Osteoblast (primary cell): ENCODE measurements around the gene VPS37C. TPM values are rescaled to one million over a fixed set of nuclear protein-coding genes. Genes with fewer than 3 reads are reported as not detected.

Experiments
- DNase-seq: peaks from one replicate; pipeline ENCODE4 v3.0.0; 2011; ENCODE audit warnings: low spot score, mixed read lengths; ENCODE audit not compliant: insufficient read length; ENCODE audit errors: missing footprints
- H2AFZ ChIP-seq: 2 replicates; pipeline ENCODE4 v1.6.0; 2011; ENCODE audit warnings: mild to moderate bottlenecking, low read length
- H3K27ac ChIP-seq: 2 replicates; pipeline ENCODE4 v1.5.1; 2011; ENCODE audit warnings: mild to moderate bottlenecking, low read depth, low read length, moderate library complexity
- H3K27me3 ChIP-seq: 2 replicates; pipeline ENCODE4 v1.6.0; 2012; ENCODE audit warnings: mild to moderate bottlenecking, control low read depth, inconsistent platforms, low read length, moderate library complexity; ENCODE audit not compliant: insufficient read depth
- H3K36me3 ChIP-seq: 2 replicates; pipeline ENCODE4 v1.5.1; 2011; ENCODE audit warnings: mild to moderate bottlenecking, low read length, control low read depth, moderate library complexity; ENCODE audit not compliant: insufficient read depth
- H3K4me1 ChIP-seq: 2 replicates; pipeline ENCODE4 v1.5.1; 2011; ENCODE audit warnings: mild to moderate bottlenecking, low read length, control low read depth, moderate library complexity; ENCODE audit not compliant: insufficient read depth
- H3K4me2 ChIP-seq: 2 replicates; pipeline ENCODE4 v1.6.0; 2011; ENCODE audit warnings: mild to moderate bottlenecking, low read length; ENCODE audit not compliant: insufficient read depth
- H3K4me3 ChIP-seq: fragments of 200-600 bp; sonication (generic); 3 replicates; pipeline ENCODE4 v1.5.1; 2012; ENCODE audit warnings: mild to moderate bottlenecking, low read length, inconsistent platforms; ENCODE audit not compliant: insufficient read depth
- H3K79me2 ChIP-seq: 2 replicates; pipeline ENCODE4 v1.6.0; 2012; ENCODE audit warnings: mild to moderate bottlenecking, low read length, control low read depth, inconsistent platforms; ENCODE audit not compliant: insufficient read depth
- H3K9me3 ChIP-seq: 2 replicates; pipeline ENCODE4 v1.5.1; 2011; ENCODE audit warnings: low read depth, low read length, control low read depth
- H4K20me1 ChIP-seq: 2 replicates; pipeline ENCODE4 v1.6.0; 2012; ENCODE audit warnings: mild to moderate bottlenecking, low read length, control low read depth; ENCODE audit not compliant: insufficient read depth
- total RNA-seq: library from RNA; depleted of rRNA; stranded (reverse); fragments of >200 nt; gene quantifications from 2 replicates; pipeline ENCODE4 v1.2.3, GENCODE V29; 2012
- TF ChIP-seq, protein P1 (sequence below): IDR thresholded peaks from 2 replicates; pipeline ENCODE4 v1.5.1; 2011; ENCODE audit warnings: mild to moderate bottlenecking, low read depth, low read length, moderate library complexity; ENCODE audit errors: extremely low read depth

The VPS37C gene
- total RNA-seq, 1 donor, result 19.2 TPM

GRCh38 chr11:61201476-61201875 is 40.2 kb upstream of the VPS37C start:
- DNase-seq, result no peak
- TF ChIP-seq, protein P1, sequence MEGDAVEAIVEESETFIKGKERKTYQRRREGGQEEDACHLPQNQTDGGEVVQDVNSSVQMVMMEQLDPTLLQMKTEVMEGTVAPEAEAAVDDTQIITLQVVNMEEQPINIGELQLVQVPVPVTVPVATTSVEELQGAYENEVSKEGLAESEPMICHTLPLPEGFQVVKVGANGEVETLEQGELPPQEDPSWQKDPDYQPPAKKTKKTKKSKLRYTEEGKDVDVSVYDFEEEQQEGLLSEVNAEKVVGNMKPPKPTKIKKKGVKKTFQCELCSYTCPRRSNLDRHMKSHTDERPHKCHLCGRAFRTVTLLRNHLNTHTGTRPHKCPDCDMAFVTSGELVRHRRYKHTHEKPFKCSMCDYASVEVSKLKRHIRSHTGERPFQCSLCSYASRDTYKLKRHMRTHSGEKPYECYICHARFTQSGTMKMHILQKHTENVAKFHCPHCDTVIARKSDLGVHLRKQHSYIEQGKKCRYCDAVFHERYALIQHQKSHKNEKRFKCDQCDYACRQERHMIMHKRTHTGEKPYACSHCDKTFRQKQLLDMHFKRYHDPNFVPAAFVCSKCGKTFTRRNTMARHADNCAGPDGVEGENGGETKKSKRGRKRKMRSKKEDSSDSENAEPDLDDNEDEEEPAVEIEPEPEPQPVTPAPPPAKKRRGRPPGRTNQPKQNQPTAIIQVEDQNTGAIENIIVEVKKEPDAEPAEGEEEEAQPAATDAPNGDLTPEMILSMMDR, result no peak
- H3K9me3 ChIP-seq, result peaks cover 6% of the 10 kb centered on the region
- H4K20me1 ChIP-seq, result no peaks in the 10 kb centered on the region
- peaks cover 2% of the 10 kb centered on the region for H3K27me3 ChIP-seq
- H3K27ac ChIP-seq, result no peak overlapping the region
- no peak overlapping the region for H3K4me3 ChIP-seq
- no peaks in the 10 kb centered on the region for H3K4me1 ChIP-seq
- no peak overlapping the region for H3K4me2 ChIP-seq
- no peaks in the 10 kb centered on the region for H3K79me2 ChIP-seq
- H3K36me3 ChIP-seq, result no peaks in the 10 kb centered on the region
- H2AFZ ChIP-seq, result no peak overlapping the region

DNA sequence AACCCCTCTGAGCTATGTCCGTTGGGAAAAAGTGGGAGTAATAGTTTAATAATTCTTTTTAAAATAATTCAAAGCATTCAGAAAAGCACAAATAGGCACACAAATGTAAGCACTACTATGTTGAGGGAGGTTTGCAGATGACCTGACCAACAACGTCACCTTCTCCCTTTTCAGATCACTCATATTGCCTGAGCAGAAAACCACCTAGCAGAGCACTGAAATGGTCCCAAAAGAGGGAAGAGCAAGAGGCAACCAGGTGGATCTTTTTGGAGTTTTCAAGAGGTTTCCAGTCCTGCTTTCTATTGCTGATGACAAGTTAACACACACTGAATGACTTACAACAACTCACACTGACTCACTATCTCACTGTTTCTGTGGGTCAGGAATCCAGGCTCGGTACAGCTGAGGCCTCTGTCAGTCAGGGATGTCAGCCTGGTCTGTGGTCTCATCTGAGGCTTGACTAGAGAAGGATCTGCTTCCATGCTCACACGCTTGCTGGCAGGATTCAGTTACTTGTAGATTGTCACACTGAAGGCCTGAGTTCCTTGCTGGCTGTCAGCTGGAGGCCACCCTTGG is 37.8 kb upstream of the VPS37C start:
- no peak overlapping the region for H3K27ac ChIP-seq
- no peak overlapping the region for H3K4me2 ChIP-seq
- H2AFZ ChIP-seq, result no peak overlapping the region
- H3K27me3 ChIP-seq, result peaks cover 2% of the 10 kb centered on the region
- DNase-seq, result no peak
- no peaks in the 10 kb centered on the region for H3K36me3 ChIP-seq
- TF ChIP-seq, protein P1, result no peak
- H3K9me3 ChIP-seq, result peaks cover 6% of the 10 kb centered on the region
- no peak overlapping the region for H3K4me3 ChIP-seq
- H3K4me1 ChIP-seq, result no peaks in the 10 kb centered on the region
- H3K79me2 ChIP-seq, result no peaks in the 10 kb centered on the region
- H4K20me1 ChIP-seq, result no peaks in the 10 kb centered on the region

DNA sequence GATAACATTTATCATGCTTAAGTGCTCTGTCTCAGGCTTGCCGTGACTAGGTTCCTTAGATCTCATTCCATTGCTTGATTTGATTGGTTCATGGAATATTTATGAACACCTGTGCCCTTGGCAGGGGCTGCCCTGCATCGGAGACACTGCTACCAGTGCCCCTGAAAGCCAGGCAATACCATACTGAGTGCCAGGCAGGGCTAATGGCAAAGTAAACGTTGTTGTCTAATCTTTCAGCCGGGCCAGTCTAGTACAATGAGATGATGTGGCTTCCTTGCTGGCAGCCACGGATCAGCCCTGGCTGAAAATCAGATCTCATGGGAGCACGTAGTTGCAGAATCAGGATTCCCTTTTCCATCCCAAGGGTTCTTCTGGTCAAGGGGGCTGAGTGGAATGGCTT is 37.1 kb upstream of the VPS37C start:
- Histone ChIP-seq H3K27me3 (peaks cover 5% of the 10 kb centered on the region), H3K9me3 (peaks cover 6% of the 10 kb centered on the region), H3K4me2 (no peak overlapping the region), H4K20me1 (no peaks in the 10 kb centered on the region), H3K4me3 (no peak overlapping the region), H3K27ac (no peak overlapping the region), H3K79me2 (no peaks in the 10 kb centered on the region), H3K36me3 (no peaks in the 10 kb centered on the region), H3K4me1 (no peaks in the 10 kb centered on the region), H2AFZ (no peak overlapping the region)
- no peak for DNase-seq
- TF ChIP-seq, protein P1, result no peak

DNA sequence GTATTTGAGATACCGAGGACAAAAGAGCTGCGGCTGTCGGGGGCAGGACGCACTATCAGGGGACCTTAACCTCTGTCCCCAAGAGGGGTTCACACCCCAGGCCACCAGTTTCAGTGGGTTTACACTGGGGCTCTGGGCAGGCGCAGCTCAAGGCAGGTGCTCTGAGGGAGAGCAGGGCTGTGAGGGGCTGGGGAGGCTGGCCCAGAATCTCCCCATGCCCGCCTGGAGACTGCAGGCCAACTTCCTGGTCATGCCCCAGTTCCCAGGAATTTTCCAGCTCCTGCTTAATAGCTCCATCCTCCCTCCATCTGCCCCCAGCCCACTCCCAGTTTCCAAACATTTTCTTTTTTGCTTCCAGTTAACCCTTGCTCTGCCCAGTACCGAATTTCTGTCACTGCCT is 34.5 kb upstream of the VPS37C start:
- DNase-seq, result no peak
- H2AFZ ChIP-seq, result no peak overlapping the region
- H3K4me2 ChIP-seq, result no peak overlapping the region
- H3K4me3 ChIP-seq, result no peak overlapping the region
- TF ChIP-seq, protein P1, result no peak
- H3K36me3 ChIP-seq, result no peaks in the 10 kb centered on the region
- peaks cover 6% of the 10 kb centered on the region for H3K9me3 ChIP-seq
- peaks cover 10% of the 10 kb centered on the region for H3K27me3 ChIP-seq
- H3K79me2 ChIP-seq, result no peaks in the 10 kb centered on the region
- H4K20me1 ChIP-seq, result no peaks in the 10 kb centered on the region
- H3K27ac ChIP-seq, result no peak overlapping the region
- no peaks in the 10 kb centered on the region for H3K4me1 ChIP-seq
